GM19463 (cell line): Measurements from ENCODE around the gene CNOT3.
A peak's percentile ranks its signal among the peaks of the same experiment; 100 is the strongest.

Experiments used
- ATAC-seq: cut with Tn5 transposase; IDR thresholded peaks from one replicate; pipeline ENCODE4 v1.9.1; 2021; ENCODE audit warnings: mild to moderate bottlenecking, moderate library complexity; ENCODE audit not compliant: unreplicated experiment

The CNOT3 gene

DNA sequence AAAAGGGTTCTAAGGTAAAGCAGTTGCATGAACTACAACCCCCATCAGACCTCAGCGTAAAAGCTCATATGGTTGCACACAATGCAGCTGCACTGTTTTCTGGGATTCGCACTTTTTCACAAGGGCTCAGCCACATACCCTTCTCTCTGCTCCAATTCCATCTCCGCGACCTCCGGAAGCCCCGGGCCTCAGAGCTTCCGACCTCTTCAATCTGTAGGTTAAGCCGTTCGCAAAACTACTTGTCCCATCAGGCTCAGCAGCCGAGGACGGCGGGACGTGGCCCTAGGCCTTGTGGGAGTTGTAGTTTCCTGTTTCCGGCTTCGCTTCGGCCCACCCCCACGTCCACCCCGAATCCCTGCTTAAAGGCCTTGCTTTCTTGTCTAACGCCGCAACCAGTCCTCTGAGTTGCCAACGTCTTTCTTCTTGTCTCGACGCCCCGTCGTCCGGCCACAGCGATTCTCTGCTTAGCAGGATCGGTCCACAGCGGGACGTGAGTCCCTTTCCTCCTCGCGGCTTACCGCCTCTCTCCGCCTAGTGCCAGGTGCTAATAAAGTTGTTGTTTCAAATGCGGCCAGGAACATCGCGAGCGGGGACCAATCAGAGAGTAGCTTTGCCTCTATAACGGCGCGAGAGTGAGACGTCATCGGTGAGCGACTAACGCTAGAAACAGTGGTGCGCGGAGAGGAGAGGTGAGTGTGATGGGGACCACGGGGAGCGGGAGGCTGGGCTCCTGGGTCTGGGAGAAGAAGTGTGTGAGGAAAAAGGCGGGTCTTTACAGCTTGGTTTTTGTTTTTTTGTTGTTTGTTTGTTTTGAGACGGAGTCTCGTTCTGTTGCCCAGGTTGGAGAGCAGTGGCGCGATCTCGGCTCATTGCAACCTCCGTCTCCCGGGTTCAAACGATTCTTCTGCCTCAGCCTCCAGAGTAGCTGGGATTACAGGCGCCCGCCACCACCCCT, 22.2 kb upstream of the CNOT3 start, which contains the start of the genes PRPF31 and TFPT:
Gene PRPF31, plus strand, starts transcription at position 646 of the 955 bp plus-strand sequence. CDS start 2,525 bp downstream, outside the sequence.
Gene TFPT, minus strand, starts transcription at position 549 of the 955 bp plus-strand sequence. Its CDS starts 388 bp downstream, at position 161.
- ATAC-seq, result peak; percentile 85

DNA sequence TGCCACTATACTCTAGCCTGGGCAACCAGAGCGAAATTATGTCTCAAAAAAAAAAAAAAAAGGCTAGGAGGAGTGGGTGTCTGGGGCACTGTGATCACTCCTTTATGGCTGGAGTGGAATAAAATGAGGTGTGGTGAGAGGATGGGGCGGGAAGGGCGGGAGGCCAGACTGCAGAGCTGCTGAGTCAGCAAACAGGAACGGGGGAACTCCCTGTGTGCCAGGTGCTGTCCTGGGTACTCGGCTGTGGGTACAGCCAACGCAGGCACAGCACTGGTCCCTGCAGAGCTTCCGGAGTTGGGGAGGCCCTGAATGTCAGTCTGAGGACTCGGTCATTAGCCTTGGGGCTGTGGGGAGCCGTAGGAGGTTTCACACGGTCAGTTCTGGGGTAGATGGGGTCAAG, 16.3 kb upstream of the CNOT3 start:
- no peak for ATAC-seq

DNA sequence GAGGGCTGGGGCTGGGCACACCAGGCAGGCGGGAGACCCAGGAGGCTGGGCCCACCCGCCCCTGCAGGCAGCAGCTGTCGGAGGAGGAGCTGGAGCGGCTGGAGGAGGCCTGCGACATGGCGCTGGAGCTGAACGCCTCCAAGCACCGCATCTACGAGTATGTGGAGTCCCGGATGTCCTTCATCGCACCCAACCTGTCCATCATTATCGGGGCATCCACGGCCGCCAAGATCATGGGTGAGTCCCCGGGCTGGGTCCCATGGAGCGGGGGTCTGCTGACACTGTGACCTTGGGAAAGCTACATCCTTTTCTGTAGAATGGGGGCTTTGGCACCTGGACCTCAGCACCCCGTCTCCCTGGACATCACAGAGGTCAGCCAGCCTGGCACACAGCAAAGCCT, 13.9 kb upstream of the CNOT3 start:
- ATAC-seq, result no peak

DNA sequence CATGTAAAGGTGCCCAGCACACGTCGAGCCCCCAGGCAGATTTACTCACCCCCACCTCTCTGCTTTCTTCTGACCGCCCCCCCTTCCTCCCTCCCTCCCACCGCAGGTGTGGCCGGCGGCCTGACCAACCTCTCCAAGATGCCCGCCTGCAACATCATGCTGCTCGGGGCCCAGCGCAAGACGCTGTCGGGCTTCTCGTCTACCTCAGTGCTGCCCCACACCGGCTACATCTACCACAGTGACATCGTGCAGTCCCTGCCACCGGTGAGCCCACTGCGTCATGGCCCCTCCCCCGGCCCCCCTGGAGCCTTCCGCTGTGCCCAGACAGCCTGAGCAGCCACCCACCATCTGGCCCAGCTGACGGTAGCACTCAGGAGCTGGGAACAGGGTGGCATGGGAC, 13.2 kb upstream of the CNOT3 start:
- ATAC-seq, result no peak

DNA sequence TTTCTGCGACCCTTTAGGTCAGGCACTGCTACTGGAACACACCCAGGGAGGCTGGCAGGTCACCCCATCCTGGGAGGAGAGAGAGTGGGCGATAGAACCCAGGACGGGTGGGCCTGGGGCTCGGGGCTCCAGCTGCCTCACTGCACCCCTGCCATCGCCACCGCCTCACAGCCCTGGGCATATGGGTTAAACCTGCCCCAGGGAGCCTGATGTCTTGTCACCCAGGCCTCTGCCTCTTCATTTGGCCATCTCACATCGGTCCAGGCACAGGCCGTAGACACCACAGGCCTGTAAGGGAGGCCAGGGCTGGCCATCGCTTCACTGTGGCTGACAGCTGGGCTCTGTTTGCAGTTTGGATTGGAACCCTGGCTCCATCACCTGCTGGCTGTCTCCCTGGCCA, 11.8 kb upstream of the CNOT3 start:
- no peak for ATAC-seq

DNA sequence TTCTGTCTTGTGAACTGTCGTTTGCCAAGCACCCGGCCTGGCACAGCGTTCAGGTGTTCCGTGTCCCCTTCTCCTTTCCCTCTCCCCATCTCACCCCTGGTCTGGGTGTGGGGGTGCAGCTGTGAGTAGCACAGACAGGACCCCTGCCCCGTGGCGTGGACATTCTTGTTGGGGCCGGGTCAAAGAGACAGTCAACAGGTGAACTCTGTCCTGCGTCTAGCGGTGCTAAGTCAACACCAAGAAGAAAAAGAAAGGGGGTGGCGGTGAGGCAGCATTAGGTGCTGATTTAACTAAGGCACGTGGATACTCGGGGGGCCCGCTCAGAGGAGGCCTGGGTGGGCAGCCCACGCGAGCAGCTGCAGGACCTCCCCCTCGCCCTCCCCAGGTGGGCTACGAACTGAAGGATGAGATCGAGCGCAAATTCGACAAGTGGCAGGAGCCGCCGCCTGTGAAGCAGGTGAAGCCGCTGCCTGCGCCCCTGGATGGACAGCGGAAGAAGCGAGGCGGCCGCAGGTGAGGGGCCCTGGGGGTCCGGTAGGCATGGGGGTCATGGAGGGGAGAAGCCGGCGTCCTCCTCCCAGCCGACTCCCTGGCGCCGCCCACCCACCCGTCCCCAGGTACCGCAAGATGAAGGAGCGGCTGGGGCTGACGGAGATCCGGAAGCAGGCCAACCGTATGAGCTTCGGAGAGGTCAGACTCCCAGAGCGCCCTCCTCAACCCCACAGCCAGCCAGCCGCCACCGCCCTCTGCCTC, 9.7 kb upstream of the CNOT3 start:
- no peak for ATAC-seq

DNA sequence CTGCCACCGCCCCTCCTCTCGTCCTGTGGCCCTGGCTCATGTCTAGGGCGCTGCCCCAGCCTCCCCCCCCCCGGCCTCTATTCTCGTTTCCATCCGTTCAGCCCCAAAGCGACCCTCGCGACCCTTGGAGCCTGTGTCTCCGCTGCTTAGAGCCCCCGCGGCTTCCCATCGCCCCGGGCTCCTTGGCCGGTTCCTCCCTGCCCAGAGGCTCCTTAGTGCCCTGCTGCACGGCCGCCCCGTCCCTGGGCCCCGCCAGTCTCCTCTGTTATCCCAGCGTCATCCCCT, 9.2 kb upstream of the CNOT3 start:
- ATAC-seq, result no peak

DNA sequence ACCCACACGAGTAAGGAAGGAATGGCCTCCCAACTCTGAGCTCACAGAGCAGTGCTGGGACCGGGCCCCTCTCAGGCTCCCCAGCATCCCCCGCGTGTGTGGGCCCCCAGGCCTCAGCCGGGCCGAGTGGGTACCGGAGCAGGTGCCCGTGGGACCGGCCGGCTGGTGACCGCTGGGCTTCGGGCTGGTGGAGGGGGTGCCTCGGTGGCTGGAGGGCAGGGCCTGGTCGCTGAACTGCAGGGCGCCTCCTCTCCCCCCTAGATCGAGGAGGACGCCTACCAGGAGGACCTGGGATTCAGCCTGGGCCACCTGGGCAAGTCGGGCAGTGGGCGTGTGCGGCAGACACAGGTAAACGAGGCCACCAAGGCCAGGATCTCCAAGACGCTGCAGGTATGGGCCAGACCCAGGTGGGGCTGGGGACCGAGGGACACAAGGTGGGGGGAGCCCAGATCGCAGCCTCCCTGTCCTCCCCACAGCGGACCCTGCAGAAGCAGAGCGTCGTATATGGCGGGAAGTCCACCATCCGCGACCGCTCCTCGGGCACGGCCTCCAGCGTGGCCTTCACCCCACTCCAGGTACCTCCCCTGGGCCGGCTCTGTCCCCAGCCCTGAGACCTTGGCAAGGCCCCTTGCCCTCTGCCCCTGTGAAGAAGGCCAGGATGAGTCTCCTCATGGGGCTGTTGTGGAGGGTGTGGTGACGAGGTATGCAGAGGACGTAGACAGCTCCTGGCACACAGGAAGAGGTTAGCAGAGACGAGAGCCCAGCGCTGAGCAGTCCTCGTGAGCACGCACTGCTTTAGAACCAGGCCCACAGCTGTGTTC, 8.6 kb upstream of the CNOT3 start:
- ATAC-seq, result no peak

DNA sequence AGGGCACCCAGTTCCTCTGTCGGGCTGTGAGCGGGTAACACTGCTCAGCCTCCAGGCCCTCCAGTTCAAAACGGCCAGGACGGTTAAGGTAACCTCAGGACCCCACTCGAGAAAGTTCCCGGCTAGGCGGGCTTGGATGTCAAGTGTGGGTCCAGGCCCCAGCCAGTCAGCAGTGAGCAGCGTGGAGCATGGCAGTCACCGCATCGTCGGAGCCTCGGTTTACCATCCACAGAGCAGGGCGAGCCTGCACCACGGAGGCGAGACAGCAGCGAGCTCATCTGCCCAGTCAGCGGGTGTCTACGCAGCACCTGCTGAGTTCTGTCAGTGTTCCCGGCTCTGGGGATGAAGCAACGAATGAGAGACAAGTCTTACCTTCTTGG, 8.0 kb upstream of the CNOT3 start:
- no peak for ATAC-seq

DNA sequence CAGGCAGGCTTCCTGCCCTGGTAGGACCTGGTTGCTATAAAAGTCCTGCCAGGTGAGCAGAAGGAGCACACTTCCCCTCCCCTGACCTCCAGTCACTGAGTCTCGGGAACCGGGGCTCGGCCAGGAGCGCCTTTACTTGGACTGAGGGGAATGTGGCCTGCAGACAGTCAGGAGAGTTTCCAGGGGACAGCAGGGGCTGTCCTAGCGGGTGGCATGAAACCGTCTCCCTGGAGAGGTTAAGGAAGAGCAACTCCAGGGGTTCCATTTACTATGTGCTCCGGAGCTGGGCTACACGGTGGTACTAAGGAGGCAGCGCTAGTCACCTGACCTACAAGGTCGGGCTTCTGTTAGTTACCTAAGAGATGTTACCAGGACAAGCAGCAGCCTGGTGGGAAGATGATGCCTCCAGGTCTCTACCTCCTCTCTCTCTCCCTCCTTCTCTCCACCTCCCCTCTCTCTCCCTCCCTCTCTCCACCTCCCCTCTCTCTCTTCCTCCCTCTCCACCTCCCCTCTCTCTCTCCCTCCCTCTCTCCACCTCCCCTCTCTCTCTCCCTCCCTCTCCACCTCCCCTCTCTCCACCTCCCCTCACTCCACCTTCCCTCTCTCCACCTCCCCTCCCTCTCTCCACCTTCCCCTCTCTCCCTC, 4.1 kb upstream of the CNOT3 start:
- no peak for ATAC-seq

DNA sequence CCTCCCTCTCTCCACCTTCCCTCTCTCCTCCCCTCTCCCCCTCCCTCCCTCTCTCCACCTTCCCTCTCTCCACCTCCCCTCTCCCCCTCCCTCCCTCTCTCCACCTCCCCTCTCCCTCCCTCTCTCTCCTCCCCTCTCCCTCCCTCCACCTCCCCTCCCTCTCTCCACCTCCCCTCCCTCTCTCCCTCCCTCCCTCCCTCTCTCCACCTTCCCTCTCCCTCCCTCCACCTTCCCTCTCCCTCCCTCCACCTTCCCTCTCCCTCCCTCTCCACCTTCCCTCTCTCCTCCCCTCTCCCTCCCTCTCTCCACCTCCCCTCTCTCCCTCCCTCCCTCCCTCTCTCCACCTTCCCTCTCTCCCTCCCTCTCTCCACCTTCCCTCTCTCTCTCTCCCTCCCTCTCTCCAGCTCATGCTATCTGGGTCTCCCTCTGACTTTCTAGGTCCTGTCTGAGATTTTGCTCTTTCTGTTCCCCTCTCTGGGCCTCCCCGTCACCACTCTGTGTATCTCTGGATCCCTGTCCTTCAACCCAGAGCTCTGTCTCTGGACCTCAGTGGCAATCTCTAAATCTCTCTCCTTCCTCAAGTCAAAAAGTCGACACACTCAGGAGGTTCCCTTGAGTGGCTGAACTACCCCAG, 3.5 kb upstream of the CNOT3 start:
- no peak for ATAC-seq

DNA sequence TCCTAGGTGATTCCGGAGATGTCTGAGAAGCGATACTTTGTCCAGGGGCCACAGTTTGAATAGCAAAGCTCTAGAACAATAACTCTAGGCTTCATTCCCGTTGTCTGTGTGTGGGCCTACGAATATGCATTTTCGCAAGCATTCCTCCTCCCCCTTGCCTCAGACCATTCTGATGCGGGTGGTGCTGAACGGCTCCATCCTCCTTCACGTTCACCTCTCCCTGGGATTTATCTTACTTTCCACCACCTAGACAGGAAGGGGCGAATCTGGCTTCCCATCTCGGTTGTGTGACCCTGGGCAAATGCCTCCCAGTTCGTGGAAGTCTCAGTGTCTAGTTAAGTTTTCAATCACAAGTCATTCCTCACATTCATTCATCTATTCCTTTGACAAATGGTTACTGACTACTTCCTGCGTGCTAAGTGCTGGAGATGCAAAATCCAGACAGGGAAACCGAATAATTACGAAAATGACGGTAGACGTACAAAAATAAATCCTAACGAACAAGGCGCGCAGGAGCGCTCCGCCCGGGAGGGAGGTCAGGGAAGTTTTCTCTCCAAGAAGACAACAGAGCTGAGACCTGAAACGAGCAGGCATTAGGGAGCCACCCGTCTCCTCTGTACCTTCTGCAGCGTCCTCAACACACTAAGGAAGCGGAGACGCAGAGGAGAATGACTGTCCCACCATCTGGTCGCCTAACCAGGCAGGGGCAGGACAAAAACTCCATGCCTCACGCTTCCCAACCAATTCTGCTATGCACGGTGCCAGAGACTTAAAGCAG, 1.3 kb upstream of the CNOT3 start:
- ATAC-seq, result no peak

DNA sequence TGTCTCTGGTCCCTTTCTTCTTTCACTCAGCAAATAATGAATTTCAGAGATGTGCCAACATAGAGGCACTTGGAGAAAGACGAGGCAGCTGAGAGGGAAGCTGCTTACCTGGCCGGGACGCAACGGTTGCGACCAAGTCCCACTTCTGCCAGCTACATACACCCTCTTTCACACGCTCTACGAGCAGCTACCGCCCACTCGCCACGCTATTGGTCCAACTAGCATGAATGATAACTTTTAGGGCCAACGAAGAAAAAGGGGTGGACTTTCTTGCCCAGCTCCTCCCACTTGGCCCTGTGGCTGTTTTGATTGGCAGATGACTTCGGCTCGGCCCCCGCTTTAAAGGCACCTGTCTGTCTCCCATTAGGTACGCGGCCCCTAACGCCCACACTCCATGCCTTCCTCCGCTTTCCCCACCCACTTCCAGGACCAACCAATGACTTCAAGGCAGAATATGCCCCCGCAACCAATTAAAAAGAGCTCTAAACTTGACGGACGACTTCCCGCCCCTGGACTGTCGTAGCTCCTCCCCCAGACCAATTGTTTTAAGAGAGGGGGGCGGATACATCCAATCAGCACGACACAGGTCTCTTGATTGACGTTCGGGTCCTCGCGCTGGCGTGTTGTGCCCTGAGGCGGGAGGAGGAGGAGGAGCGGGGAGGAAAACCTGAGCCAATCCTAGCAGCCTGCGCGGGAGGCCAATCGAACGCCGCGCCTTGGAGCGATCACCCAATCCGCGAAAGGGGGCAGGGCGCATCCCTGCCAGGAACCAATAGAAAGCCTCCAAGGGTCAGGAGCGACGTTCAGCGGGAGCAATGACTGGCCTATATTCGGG, 481 bp upstream of the CNOT3 start:
- peak; percentile 72 for ATAC-seq

DNA sequence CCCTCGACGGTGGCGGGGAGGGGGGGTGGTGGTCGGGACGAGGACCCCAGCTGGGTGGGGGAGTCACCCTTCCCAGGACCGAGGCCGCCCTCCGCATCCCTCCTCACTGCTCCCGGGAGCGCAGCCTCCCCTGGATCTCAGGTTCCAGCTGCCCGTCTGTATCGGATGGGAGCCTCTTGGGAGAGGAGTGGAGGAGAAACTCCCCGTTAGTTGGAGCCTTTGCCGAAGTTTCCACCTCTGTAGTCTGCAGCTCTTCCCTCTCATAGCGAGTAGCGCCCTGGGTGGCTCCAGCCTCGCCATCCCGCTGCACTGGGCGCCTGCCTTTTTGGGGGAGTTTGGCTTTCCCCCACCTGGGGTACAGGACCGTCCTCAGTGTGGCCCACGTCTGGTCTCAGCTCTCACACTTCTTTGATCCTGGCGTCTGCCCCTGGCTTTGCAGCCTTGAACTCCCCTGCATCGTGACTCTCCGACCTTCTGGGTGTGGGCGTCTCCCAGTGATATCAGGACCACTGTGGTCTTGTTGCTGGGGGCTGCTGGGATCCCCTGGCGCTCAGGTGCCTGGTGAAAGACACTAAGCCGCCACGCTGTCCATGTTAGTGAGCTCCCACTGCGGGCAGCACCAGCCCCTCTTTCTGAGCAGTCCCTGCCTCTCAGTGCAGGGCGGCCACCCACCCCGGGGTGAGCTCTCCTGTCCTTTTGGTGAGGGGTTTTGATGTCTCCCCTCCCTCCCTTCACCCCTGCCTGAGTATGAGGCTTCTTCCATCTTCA, 1.1 kb downstream of the CNOT3 start:
- no peak for ATAC-seq

DNA sequence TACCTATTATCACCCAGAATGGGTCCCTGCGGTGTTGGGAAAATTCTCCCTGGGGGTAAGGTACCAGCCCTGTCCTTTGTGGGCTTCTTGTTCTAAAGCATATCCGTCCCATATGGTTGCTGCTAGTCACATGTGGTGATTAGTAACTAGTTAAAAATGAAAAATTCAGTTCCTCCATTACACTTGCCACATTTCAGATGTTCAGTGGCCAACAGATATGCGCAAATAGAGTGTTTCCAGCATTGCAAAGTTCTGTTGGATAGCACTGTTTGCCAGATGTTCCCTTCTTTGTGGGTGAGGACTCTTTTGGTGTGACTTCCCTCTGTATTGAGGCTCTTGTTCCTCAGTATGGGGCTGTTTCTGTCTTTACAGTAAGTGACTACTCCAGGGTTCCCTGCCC, 3.8 kb downstream of the CNOT3 start:
- no peak for ATAC-seq

DNA sequence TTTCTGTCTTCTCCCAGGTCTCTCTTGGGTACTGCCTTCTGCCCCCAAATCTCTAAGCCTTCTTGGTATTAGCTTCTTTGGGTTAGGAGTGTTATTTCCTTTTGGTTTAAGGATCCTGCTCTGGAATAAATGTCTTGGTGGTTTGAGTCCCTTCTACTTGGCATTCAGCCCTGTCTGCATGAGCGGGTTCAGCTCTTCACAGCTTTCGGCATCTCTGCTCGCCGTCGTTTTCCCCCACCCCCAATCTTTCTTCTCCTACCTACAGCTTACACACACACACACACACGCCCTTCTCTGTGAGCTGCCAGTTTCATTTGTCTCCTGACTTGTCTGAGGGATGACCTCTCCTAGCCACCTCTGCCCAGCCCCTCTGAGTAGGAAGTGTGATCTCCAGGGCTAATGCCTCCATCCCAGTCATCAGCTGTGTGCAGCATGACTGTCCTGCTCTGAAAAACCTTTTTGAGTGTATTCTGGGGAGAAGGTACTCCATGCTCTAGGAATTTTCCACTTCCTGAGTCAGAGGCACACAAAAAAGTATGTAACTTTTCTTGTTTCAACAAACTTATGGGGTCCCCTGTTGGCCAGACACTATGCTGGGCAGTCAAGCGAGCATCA, 4.7 kb downstream of the CNOT3 start:
- ATAC-seq, result no peak

DNA sequence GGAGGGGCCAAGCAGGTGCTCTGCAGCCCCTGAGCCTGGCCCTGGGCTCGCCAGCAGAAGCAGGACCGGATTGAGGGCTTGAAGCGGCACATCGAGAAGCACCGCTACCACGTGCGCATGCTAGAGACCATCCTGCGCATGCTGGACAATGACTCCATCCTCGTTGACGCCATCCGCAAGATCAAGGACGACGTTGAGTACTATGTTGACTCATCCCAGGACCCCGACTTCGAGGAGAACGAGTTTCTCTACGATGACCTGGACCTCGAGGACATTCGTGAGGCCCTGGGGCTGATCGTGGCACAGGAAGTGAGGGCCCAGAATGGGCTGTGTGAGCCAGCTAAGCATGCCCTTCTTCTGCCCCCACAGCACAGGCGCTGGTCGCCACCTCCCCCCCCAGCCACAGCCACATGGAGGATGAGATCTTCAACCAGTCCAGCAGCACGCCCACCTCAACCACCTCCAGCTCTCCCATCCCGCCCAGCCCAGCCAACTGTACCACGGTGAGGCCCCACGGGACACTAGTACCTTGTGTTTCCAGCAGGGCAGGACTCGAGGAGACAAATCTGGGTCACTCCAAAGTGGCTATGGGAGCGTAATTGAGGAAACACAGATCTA, 8.1 kb downstream of the CNOT3 start:
- no peak for ATAC-seq
